ENCODE measurements around the gene GNPDA1. TPM values are rescaled to one million over a fixed set of nuclear protein-coding genes. Genes with fewer than 3 reads are reported as not detected.
A peak's percentile ranks its signal among the peaks of the same experiment; 100 is the strongest.

GNPDA1 gene
- total RNA-seq, 1 experiment from 2014 or later, result 36.1 TPM

DNA sequence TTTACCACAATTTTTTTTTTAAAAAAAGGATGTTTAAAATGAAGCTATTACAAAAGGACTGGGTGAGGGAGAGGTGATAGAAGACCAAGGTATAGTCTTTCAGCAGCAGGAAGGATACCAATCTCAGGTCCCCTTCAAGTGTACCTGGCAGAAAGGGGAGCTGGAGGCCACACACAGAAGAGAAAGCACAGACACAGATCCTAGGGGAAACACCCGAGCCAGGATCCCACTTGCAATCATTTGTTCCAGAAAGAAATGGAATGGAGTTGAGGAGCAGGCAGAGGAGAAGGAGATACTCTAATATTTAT, 5.6 kb downstream of the GNPDA1 start:
- Mint-ChIP-seq H3K9me3 (ENCODE audit: unreplicated experiment) (no peaks in the 10 kb centered on the region), H3K4me3 (ENCODE audit: unreplicated experiment) (no peak overlapping the region), H3K36me3 (ENCODE audit: insufficient read depth, unreplicated experiment) (peaks cover 84% of the 10 kb centered on the region), H3K27ac (ENCODE audit: low read depth, unreplicated experiment) (no peak overlapping the region), H3K27me3 (ENCODE audit: insufficient read depth, unreplicated experiment) (no peaks in the 10 kb centered on the region), H3K4me1 (ENCODE audit: insufficient read depth, unreplicated experiment) (peaks cover 15% of the 10 kb centered on the region)
- ChIA-PET POLR2A (interaction anchor here (0.7 to 1.4 kb wide), 3 partner anchors 37 to 154 kb away, joined by 3 to 4 read pairs (median 3); no protein-coding TSS in a partner anchor), CTCF (interaction anchor here (0.9 to 18.8 kb wide), 3 partner anchors 14 to 138 kb away, joined by 3 to 186 read pairs (median 100); no protein-coding TSS in a partner anchor)
- BruUV-seq (replicated peaks), result no TSS peak
- TF ChIP-seq, protein P1, sequence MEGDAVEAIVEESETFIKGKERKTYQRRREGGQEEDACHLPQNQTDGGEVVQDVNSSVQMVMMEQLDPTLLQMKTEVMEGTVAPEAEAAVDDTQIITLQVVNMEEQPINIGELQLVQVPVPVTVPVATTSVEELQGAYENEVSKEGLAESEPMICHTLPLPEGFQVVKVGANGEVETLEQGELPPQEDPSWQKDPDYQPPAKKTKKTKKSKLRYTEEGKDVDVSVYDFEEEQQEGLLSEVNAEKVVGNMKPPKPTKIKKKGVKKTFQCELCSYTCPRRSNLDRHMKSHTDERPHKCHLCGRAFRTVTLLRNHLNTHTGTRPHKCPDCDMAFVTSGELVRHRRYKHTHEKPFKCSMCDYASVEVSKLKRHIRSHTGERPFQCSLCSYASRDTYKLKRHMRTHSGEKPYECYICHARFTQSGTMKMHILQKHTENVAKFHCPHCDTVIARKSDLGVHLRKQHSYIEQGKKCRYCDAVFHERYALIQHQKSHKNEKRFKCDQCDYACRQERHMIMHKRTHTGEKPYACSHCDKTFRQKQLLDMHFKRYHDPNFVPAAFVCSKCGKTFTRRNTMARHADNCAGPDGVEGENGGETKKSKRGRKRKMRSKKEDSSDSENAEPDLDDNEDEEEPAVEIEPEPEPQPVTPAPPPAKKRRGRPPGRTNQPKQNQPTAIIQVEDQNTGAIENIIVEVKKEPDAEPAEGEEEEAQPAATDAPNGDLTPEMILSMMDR (IDR thresholded peaks at IDR 0.05; ENCODE audit: unreplicated experiment), result no peak
- intact Hi-C loops (cut with micrococcal nuclease), result no loop called here
- DNase-seq (ENCODE audit: unreplicated experiment), result no peak

DNA sequence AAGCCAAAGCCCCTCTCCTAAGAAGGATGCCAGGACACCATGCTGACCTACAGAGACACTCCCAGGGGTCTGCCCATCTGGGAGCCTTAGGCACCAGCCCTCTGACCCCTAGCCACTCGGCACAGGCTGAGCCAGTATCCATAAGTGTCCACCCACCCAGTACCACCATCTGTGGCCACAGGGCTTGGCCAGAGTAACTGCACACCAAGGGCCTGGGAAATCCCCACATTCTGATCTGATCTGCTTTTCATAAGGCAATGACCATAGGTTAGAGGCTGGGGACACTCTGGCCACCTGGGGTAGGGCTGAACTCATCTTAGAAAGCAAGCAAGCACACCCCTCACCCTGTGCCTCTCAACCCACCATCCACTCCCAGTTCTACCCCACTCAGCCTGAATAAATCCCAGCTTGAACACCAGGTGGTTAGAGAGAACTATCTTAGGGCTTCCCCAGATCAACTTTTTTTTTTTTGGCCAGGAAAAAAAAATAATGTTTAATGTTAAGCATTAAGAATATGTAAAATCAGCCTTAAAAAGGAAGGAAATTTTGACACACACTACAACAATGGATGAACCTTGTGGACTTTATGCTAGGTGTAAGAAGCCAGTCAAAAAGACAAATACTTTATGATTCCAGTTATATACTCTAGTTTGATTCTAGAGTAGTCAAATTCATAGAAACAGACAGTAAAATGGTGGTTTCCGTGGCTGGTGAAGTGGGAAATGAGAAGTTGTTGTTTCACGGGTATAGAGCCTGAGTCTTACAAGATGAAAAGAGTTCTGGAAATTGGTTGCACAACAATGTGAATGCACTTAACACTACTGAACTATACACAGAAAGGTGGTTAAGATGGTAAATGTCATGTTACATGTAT, 6.2 kb downstream of the GNPDA1 start:
- H3K27me3 Mint-ChIP-seq (ENCODE audit: insufficient read depth, unreplicated experiment), result no peaks in the 10 kb centered on the region
- peaks cover 89% of the 10 kb centered on the region for H3K36me3 Mint-ChIP-seq (ENCODE audit: insufficient read depth, unreplicated experiment)
- ChIA-PET CTCF (interaction anchor here (0.9 to 18.8 kb wide), 3 partner anchors 14 to 139 kb away, joined by 3 to 186 read pairs (median 100); no protein-coding TSS in a partner anchor), POLR2A (interaction anchor here (0.7 to 1.4 kb wide), 4 partner anchors 37 to 1182 kb away, joined by 3 to 4 read pairs (median 3); no protein-coding TSS in a partner anchor)
- intact Hi-C loops (cut with micrococcal nuclease), result no loop called here
- no peak for DNase-seq (ENCODE audit: unreplicated experiment)
- BruUV-seq (replicated peaks), result no TSS peak
- no peak overlapping the region for H3K4me3 Mint-ChIP-seq (ENCODE audit: unreplicated experiment)
- no peaks in the 10 kb centered on the region for H3K9me3 Mint-ChIP-seq (ENCODE audit: unreplicated experiment)
- no peak overlapping the region for H3K27ac Mint-ChIP-seq (ENCODE audit: low read depth, unreplicated experiment)
- peaks cover 9% of the 10 kb centered on the region for H3K4me1 Mint-ChIP-seq (ENCODE audit: insufficient read depth, unreplicated experiment)
- TF ChIP-seq, protein P1 (IDR thresholded peaks at IDR 0.05; ENCODE audit: unreplicated experiment), result no peak

DNA sequence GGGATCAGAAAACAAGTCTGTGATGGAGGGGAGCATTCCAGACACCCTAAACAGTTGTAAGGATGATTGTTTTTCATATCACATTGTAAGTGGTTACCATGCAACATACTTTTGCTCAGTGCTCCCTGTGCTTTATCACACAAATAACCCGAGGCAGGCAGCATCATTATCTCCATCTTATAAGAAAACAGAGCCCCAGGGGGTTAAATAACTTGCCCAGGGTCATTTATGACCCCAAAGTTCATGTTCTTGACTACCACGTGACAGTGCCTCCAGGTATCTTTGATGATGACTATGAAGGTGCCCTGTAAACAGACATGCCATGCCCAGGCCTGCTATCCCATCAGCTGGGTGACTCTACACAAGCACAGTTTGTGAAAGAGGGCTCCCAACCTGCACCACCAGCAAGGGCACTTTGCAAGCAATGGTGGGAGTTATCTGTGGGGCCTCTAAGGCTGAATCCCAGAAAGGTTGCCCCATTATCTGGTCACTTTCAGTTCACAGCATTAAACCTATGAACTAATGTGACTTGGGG, 9.5 kb downstream of the GNPDA1 start:
- intact Hi-C loops (cut with micrococcal nuclease), result no loop called here

More for the DNA sequence above, 9.5 kb downstream of the GNPDA1 start:
- peaks cover 86% of the 10 kb centered on the region for H3K36me3 Mint-ChIP-seq (ENCODE audit: insufficient read depth, unreplicated experiment)
- H3K9me3 Mint-ChIP-seq (ENCODE audit: unreplicated experiment), result no peaks in the 10 kb centered on the region
- H3K27me3 Mint-ChIP-seq (ENCODE audit: insufficient read depth, unreplicated experiment), result no peaks in the 10 kb centered on the region
- BruUV-seq (replicated peaks), result no TSS peak
- DNase-seq (ENCODE audit: unreplicated experiment), result no peak
- CTCF ChIA-PET, result interaction anchor here (1.3 to 18.8 kb wide), 4 partner anchors 9 to 142 kb away, joined by 3 to 186 read pairs (median 13); partner anchors contain the start of gene GNPDA1
- peaks cover 9% of the 10 kb centered on the region for H3K4me1 Mint-ChIP-seq (ENCODE audit: insufficient read depth, unreplicated experiment)
- H3K27ac Mint-ChIP-seq (ENCODE audit: low read depth, unreplicated experiment), result peak overlapping the region; percentile 84
- no peak overlapping the region for H3K4me3 Mint-ChIP-seq (ENCODE audit: unreplicated experiment)
- POLR2A ChIA-PET, result interaction anchor here (0.6 to 4.8 kb wide), 10 partner anchors 9 to 140 kb away, joined by 3 to 34 read pairs (median 4); partner anchors contain the start of genes GNPDA1 and RNF14
- TF ChIP-seq, protein P1 (IDR thresholded peaks at IDR 0.05; ENCODE audit: unreplicated experiment), result no peak

Measured in MCF 10A (cell line).